Mesendoderm (in vitro differentiated cells): ENCODE measurements around the gene GPR176.
A peak's percentile ranks its signal among the peaks of the same experiment; 100 is the strongest.

Experiments used
- DNase-seq: peaks from one replicate; pipeline ENCODE4 v3.0.0; 2013
- H2AK5ac ChIP-seq: 2 replicates; pipeline ENCODE4 v1.6.1; 2013; ENCODE audit warnings: low read length, inconsistent platforms
- H2BK120ac ChIP-seq: 2 replicates; pipeline ENCODE4 v1.6.1; 2013; ENCODE audit warnings: low read depth, mild to moderate bottlenecking, low read length, moderate library complexity, mixed read lengths
- H2BK15ac ChIP-seq: replicated peaks from 2 replicates; pipeline ENCODE4 v1.6.1; 2013; ENCODE audit warnings: low read depth, mild to moderate bottlenecking, moderate library complexity
- H2BK5ac ChIP-seq: 2 replicates; pipeline ENCODE4 v1.6.1; 2013; ENCODE audit warnings: low read length, inconsistent platforms
- H3K18ac ChIP-seq: 2 replicates; pipeline ENCODE4 v1.6.1; 2013; ENCODE audit warnings: mild to moderate bottlenecking, low read length, mixed read lengths
- H3K23ac ChIP-seq: one replicate; pipeline ENCODE4 v1.6.1; 2013; ENCODE audit warnings: low read length
- H3K27ac ChIP-seq: 2 replicates; pipeline ENCODE4 v1.5.1; 2013; ENCODE audit warnings: low read depth, mild to moderate bottlenecking, inconsistent platforms, low read length, moderate library complexity
- H3K27me3 ChIP-seq: 2 replicates; pipeline ENCODE4 v1.6.1; 2013; ENCODE audit warnings: low read length, control low read depth, mild to moderate bottlenecking, inconsistent platforms; ENCODE audit not compliant: insufficient read depth, poor library complexity
- H3K36me3 ChIP-seq: 2 replicates; pipeline ENCODE4 v1.6.1; 2013; ENCODE audit warnings: low read length, inconsistent platforms; ENCODE audit not compliant: control insufficient read depth, insufficient read depth
- H3K4ac ChIP-seq: one replicate; pipeline ENCODE4 v1.6.1; 2013; ENCODE audit warnings: low read depth, mild to moderate bottlenecking, low read length, moderate library complexity
- H3K4me1 ChIP-seq: 2 replicates; pipeline ENCODE4 v1.6.1; 2013; ENCODE audit warnings: low read depth, low read length, inconsistent platforms; ENCODE audit not compliant: control insufficient read depth
- H3K4me2 ChIP-seq: 2 replicates; pipeline ENCODE4 v1.6.1; 2013; ENCODE audit warnings: low read length
- H3K4me3 ChIP-seq: 2 replicates; pipeline ENCODE4 v1.5.1; 2013; ENCODE audit warnings: mild to moderate bottlenecking, low read length
- H3K56ac ChIP-seq: one replicate; pipeline ENCODE4 v1.6.1; 2013; ENCODE audit warnings: low read length
- H3K79me1 ChIP-seq: 2 replicates; pipeline ENCODE4 v1.6.1; 2013; ENCODE audit warnings: low read length, inconsistent platforms
- H3K79me2 ChIP-seq: 2 replicates; pipeline ENCODE4 v1.6.1; 2013; ENCODE audit warnings: mild to moderate bottlenecking, low read length; ENCODE audit not compliant: control insufficient read depth, insufficient read depth
- H3K9ac ChIP-seq: 2 replicates; pipeline ENCODE4 v1.6.1; 2013; ENCODE audit warnings: low read length, inconsistent platforms
- H4K5ac ChIP-seq: one replicate; pipeline ENCODE4 v1.6.1; 2013; ENCODE audit warnings: low read length
- H4K8ac ChIP-seq: one replicate; pipeline ENCODE4 v1.6.1; 2013; ENCODE audit warnings: low read depth, mild to moderate bottlenecking, control low read depth, low read length, moderate library complexity
- WGBS: extraction: QIAGEN DNeasy Blood & Tissue Kit; methylation state at CpG from one replicate; pipeline ENCODE4 v1.1.7; 2013; ENCODE audit warnings: low lambda C conversion rate, missing lambda C conversion rate; ENCODE audit not compliant: insufficient coverage; ENCODE audit errors: extremely low coverage; 5-methylcytosine and 5-hydroxymethylcytosine counted together

GPR176 gene

DNA sequence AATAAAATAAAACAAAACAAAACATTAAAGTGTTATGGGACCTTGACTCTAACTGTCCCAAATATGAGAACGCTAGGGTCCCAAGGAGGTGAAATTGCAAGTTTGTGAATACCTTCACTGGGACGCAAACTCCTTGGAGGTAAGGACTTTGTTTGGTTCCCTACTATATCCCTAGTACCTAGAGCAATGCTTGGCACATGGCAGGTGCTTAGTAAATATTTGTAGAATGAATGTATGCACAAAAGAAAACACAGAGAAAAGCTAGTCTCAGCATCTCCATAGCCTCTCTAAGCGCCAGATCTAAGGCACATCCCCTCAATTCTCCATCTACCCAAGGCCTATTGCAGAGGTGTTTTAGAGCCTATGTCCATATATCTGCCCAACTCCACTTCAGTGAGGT lies 30.5 kb downstream of the GPR176 start:
- peak overlapping the region; percentile 54 for H2BK5ac ChIP-seq
- H3K18ac ChIP-seq = no peak overlapping the region
- no peaks in the 10 kb centered on the region for H3K79me2 ChIP-seq
- peaks cover 19% of the 10 kb centered on the region for H3K4me1 ChIP-seq
- H2BK120ac ChIP-seq = no peak overlapping the region
- no peak overlapping the region for H4K8ac ChIP-seq
- no peak overlapping the region for H3K27ac ChIP-seq
- no peaks in the 10 kb centered on the region for H3K27me3 ChIP-seq
- no peak for DNase-seq
- H3K79me1 ChIP-seq = no peaks in the 10 kb centered on the region
- H3K56ac ChIP-seq = no peak overlapping the region
- no peak overlapping the region for H3K4ac ChIP-seq
- no peak overlapping the region for H3K4me3 ChIP-seq
- H3K23ac ChIP-seq = no peak overlapping the region
- H3K4me2 ChIP-seq = no peak overlapping the region
- WGBS = no CpG with 5 or more reads among the region's 3 CpGs
- no peak overlapping the region for H4K5ac ChIP-seq
- peak overlapping the region; percentile 98 for H2BK15ac ChIP-seq
- H3K9ac ChIP-seq = no peak overlapping the region
- no peaks in the 10 kb centered on the region for H3K36me3 ChIP-seq
- no peak overlapping the region for H2AK5ac ChIP-seq

GRCh38 chr15:39888809-39889208 lies 31.3 kb downstream of the GPR176 start:
- Histone ChIP-seq H2BK120ac (peak overlapping the region; percentile 82), H2BK5ac (no peak overlapping the region), H2AK5ac (no peak overlapping the region), H3K9ac (no peak overlapping the region), H3K27me3 (no peaks in the 10 kb centered on the region), H2BK15ac (peak overlapping the region; percentile 57), H4K5ac (no peak overlapping the region), H3K56ac (peak overlapping the region; percentile 85), H3K79me1 (no peaks in the 10 kb centered on the region), H3K4me1 (peaks cover 19% of the 10 kb centered on the region), H3K36me3 (no peaks in the 10 kb centered on the region), H3K23ac (no peak overlapping the region), H3K79me2 (no peaks in the 10 kb centered on the region), H3K27ac (peak overlapping the region; percentile 58), H3K4me3 (no peak overlapping the region), H3K4me2 (no peak overlapping the region), H3K18ac (peak overlapping the region; percentile 60), H3K4ac (no peak overlapping the region), H4K8ac (no peak overlapping the region)
- DNase-seq = peak; percentile 97
- WGBS = no CpG with 5 or more reads among the region's 2 CpGs

GRCh38 chr15:39888243-39888642 lies 31.8 kb downstream of the GPR176 start:
- no CpG with 5 or more reads among the region's 1 CpG for WGBS
- H4K5ac ChIP-seq = no peak overlapping the region
- no peak overlapping the region for H4K8ac ChIP-seq
- H3K4me2 ChIP-seq = no peak overlapping the region
- peak overlapping the region; percentile 85 for H3K56ac ChIP-seq
- peak overlapping the region; percentile 99 for H2AK5ac ChIP-seq
- no peak overlapping the region for H3K4me3 ChIP-seq
- peak; percentile 61 for DNase-seq
- peak overlapping the region; percentile 11 for H3K18ac ChIP-seq
- H2BK5ac ChIP-seq = peak overlapping the region; percentile 96
- H3K4ac ChIP-seq = peak overlapping the region; percentile 96
- H3K27ac ChIP-seq = peak overlapping the region; percentile 58
- peak overlapping the region; percentile 29 for H3K23ac ChIP-seq
- H3K4me1 ChIP-seq = peaks cover 19% of the 10 kb centered on the region
- H3K79me2 ChIP-seq = peaks cover 1% of the 10 kb centered on the region
- H2BK15ac ChIP-seq = no peak overlapping the region
- H3K79me1 ChIP-seq = no peaks in the 10 kb centered on the region
- no peak overlapping the region for H2BK120ac ChIP-seq
- H3K9ac ChIP-seq = peak overlapping the region; percentile 30
- H3K36me3 ChIP-seq = no peaks in the 10 kb centered on the region
- no peaks in the 10 kb centered on the region for H3K27me3 ChIP-seq

DNA sequence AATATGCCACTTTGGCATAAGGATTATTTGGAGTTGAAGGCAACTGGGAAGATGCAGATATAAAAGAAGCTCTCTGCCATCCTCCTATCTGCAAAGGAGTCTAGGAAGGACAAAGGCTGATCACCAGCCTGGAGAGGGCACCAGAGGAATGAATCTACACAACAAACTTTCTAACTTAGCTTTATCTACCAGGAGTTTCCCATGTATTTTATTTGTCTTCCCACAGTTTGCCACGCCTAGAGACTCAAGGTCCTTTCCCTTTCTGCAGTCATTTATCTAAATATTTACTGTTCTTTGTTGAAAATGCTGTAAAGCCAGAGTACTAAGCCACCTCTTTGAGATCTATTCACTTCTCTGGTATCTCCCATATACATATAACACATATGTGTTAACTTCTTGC lies 32.2 kb downstream of the GPR176 start:
- Histone ChIP-seq H3K79me1 (no peaks in the 10 kb centered on the region), H3K4me1 (peaks cover 19% of the 10 kb centered on the region), H4K5ac (no peak overlapping the region), H3K9ac (no peak overlapping the region), H2BK120ac (no peak overlapping the region), H3K23ac (no peak overlapping the region), H3K27ac (peak overlapping the region; percentile 73), H3K4me3 (no peak overlapping the region), H2AK5ac (no peak overlapping the region), H3K18ac (no peak overlapping the region), H3K27me3 (no peaks in the 10 kb centered on the region), H3K79me2 (peaks cover 1% of the 10 kb centered on the region), H3K4me2 (no peak overlapping the region), H2BK5ac (peak overlapping the region; percentile 3), H3K36me3 (no peaks in the 10 kb centered on the region), H4K8ac (no peak overlapping the region), H3K4ac (no peak overlapping the region), H3K56ac (no peak overlapping the region), H2BK15ac (no peak overlapping the region)
- no CpG with 5 or more reads among the region's 1 CpG for WGBS
- peak; percentile 79 for DNase-seq

GRCh38 chr15:39887211-39887610 lies 32.9 kb downstream of the GPR176 start:
- H3K18ac ChIP-seq = peak overlapping the region; percentile 14
- no peaks in the 10 kb centered on the region for H3K27me3 ChIP-seq
- H3K4me1 ChIP-seq = peaks cover 19% of the 10 kb centered on the region
- peak; percentile 72 for DNase-seq
- H2BK5ac ChIP-seq = no peak overlapping the region
- H2AK5ac ChIP-seq = no peak overlapping the region
- WGBS = no CpG with 5 or more reads among the region's 1 CpG
- no peak overlapping the region for H3K56ac ChIP-seq
- no peak overlapping the region for H4K8ac ChIP-seq
- H3K36me3 ChIP-seq = no peaks in the 10 kb centered on the region
- peak overlapping the region; percentile 16 for H3K4ac ChIP-seq
- peak overlapping the region; percentile 62 for H2BK120ac ChIP-seq
- H3K79me1 ChIP-seq = no peaks in the 10 kb centered on the region
- no peak overlapping the region for H3K9ac ChIP-seq
- no peak overlapping the region for H3K4me3 ChIP-seq
- peak overlapping the region; percentile 77 for H3K27ac ChIP-seq
- H4K5ac ChIP-seq = no peak overlapping the region
- no peak overlapping the region for H3K23ac ChIP-seq
- no peak overlapping the region for H2BK15ac ChIP-seq
- H3K4me2 ChIP-seq = no peak overlapping the region
- peaks cover 1% of the 10 kb centered on the region for H3K79me2 ChIP-seq

DNA sequence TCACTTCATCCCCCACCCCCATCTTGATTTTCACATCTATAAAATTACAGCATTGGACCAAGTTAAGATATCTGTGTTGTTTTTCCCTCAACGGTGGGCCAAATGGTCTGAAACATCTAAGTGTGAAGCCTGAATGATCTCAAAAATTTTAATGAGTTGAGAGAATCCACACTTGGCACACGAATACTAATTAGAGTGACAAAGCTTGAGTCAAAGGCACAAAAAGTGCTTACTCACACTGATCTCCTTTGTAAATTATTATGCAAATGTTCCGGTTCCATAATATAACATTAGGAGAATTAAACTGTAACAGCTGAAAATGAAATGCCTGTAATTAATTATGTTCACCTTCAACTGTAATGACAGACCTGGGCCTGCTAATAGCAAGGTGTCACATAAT lies 33.6 kb downstream of the GPR176 start:
- H3K4me1 ChIP-seq = peaks cover 19% of the 10 kb centered on the region
- H2BK15ac ChIP-seq = no peak overlapping the region
- H3K4me3 ChIP-seq = no peak overlapping the region
- H3K27me3 ChIP-seq = no peaks in the 10 kb centered on the region
- H3K27ac ChIP-seq = peak overlapping the region; percentile 77
- DNase-seq = peak; percentile 29
- no peak overlapping the region for H4K5ac ChIP-seq
- H3K4me2 ChIP-seq = no peak overlapping the region
- peak overlapping the region; percentile 16 for H3K4ac ChIP-seq
- H3K36me3 ChIP-seq = no peaks in the 10 kb centered on the region
- no peak overlapping the region for H3K23ac ChIP-seq
- no CpG with 5 or more reads among the region's 3 CpGs for WGBS
- H2AK5ac ChIP-seq = no peak overlapping the region
- no peak overlapping the region for H3K56ac ChIP-seq
- no peak overlapping the region for H3K9ac ChIP-seq
- H4K8ac ChIP-seq = no peak overlapping the region
- peaks cover 1% of the 10 kb centered on the region for H3K79me2 ChIP-seq
- peak overlapping the region; percentile 62 for H2BK120ac ChIP-seq
- H2BK5ac ChIP-seq = no peak overlapping the region
- no peaks in the 10 kb centered on the region for H3K79me1 ChIP-seq
- peak overlapping the region; percentile 20 for H3K18ac ChIP-seq
